HG03575 (cell line): ENCODE measurements around the gene GMPS.
"Not testable (repeated sequence)": the region's sequence is repeated elsewhere in the genome, so short reads cannot be mapped to it uniquely, and the experiment has no call there.

ENCODE experiments used
- ATAC-seq: cut with Tn5 transposase; IDR thresholded peaks from one replicate; pipeline ENCODE4 v1.9.1; 2021; ENCODE audit not compliant: unreplicated experiment, insufficient number of reproducible peaks, low FRiP score; ENCODE audit errors: extremely low read depth

GMPS gene

GRCh38 chr3:155870945-155871745 is 695 bp downstream of the GMPS start:
- no peak for ATAC-seq

GRCh38 chr3:155871746-155872158 is 1.3 kb downstream of the GMPS start:
- ATAC-seq = no peak

DNA sequence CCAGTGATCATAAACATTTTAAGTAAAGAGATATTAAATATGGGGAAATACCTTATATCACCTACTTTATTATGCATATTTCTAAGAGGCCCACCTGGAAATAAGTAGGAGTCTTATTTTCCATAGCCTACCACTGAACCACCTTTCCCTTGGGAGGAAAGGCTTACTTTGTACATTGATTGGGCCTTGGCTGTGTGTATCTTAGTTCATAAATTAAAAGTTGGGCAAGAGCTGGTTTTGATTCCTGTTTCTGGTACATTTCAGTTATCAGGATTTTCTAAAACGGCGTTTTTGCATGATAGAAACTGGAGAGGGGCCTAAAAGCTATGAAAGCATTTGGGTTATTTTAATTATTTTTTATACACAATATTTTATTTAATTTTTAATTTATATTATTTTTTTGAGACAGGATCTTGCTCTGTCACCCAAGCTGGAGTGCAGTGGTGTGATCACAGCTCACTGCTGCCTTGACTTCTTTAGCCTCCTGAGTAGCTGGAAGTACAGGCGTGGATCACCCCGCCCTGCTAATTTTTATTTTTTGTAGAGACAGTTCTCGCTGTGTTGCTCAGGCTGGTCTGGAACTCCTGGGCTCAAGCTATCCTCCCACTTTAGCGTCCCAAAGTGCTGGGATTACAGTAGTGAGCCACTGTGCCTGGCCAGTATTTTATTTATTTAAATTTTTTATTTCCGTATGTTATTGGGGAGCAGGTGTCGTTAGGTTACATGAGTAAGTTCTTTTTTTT is 2.6 kb downstream of the GMPS start:
- ATAC-seq = no peak

GRCh38 chr3:155876037-155876436 is 5.6 kb downstream of the GMPS start:
- ATAC-seq = no peak

DNA sequence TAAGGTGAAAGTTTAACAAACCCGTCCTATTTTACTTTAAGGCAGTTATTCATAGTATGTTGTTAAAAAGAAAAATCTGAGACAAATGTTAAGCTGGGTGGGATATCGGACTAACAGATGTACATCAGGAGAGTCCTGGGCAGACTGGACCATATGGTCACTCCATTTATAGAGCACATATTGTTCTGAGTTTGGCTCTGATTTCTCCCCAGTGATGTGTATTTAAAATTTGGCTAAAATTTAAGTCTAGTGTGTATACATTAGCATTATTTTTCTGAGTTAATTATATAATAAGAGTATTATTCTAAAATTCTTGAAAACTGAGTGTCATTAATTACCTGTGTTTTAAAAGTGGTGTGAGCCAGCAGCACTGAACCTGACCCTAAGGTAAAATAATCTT is 6.1 kb downstream of the GMPS start:
- ATAC-seq = no peak

DNA sequence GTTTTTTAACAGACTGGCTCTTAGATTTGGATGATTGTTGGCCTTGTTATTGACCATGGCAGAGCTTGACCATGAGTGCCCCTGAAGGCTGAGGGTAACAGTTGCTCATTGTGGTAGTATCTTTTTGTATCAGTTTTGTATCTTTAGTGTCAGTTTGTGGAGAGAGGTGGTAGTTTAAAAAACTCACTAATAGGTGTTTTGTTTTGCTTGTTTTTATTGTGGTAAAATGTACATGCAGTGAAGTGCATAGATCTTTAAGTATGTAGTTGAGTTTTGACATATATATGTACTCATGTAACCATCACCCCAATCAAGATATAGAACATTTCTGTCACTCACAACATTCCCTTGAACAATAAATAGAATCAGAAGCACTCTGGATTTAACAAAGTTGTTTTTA is 9.8 kb downstream of the GMPS start:
- ATAC-seq = no peak

DNA sequence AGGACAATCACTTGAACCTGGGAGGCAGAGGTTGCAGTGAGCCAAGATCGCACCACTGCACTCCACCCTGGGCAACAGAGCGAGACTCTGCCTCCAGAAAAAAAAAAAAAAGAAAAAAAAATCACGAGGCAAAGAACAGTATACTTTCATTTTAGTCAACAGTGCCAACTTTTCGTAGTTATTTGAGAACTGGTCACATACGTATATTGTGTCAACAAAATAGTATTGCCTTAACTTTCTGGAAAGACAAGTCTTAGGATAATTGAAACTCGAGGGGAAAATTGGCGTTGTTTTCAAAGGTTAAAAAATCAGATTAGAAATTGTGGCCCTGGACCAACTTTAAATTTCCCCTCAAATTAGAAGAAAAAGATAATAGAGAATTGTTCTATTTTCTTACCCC is 13.8 kb downstream of the GMPS start:
- no peak for ATAC-seq

GRCh38 chr3:155885292-155885691 is 14.8 kb downstream of the GMPS start:
- ATAC-seq = no peak

- ATAC-seq = not testable (repeated sequence)
Observed at GRCh38 chr3:155886348-155886747, 15.9 kb downstream of the GMPS start.

GRCh38 chr3:155886915-155887314 is 16.5 kb downstream of the GMPS start:
- ATAC-seq = no peak

DNA sequence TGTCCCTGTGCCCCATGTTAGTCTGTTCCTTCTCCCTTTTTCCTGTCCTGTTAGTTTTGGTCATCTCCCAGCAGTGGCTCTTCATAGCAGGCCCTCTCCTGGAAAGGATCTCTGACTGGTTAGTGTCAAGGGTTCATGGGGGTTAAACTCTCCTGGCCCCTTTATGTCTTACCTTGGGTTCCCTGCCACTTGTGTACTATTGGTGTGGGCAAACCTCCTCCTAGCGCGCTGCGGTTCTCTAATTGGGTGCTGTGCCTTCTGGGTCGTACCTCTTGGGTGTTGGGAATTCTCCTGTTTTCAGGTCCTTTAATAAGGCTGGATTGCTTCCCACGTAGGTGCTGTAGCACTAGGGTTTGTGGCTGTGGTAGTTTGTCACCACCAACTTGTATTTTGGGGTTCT is 18.8 kb downstream of the GMPS start:
- no peak for ATAC-seq

- ATAC-seq = no peak
Observed at GRCh38 chr3:155889952-155890351, 19.5 kb downstream of the GMPS start.

- ATAC-seq = no peak
Observed at GRCh38 chr3:155890671-155891190, 20.3 kb downstream of the GMPS start.

- ATAC-seq = no peak
Observed at GRCh38 chr3:155891321-155891720, 20.9 kb downstream of the GMPS start.

DNA sequence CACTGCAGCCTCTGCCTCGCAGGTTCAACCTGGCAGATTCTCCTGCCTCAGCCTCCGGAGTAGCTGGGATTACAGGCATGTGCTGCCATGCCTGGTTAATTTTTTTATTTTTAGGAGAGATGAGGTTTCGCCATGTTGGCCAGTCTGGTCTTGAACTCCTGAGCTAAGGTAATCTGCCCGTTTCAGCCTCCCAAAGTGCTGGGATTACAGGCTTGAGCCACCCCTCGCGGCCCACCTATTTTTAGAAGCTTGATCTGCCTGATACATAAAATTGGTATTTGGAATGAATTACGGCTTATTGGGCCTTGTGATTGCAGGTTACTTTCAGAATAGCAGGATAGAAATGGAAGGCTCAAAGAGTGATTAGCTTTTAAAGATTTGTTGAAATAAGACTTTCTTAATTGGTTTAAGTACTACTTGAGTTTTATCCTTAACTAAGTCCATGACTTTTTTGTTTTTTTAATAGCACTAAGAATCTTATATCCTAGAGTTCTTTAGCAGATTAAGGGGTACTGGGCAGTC is 25.0 kb downstream of the GMPS start:
- no peak for ATAC-seq

DNA sequence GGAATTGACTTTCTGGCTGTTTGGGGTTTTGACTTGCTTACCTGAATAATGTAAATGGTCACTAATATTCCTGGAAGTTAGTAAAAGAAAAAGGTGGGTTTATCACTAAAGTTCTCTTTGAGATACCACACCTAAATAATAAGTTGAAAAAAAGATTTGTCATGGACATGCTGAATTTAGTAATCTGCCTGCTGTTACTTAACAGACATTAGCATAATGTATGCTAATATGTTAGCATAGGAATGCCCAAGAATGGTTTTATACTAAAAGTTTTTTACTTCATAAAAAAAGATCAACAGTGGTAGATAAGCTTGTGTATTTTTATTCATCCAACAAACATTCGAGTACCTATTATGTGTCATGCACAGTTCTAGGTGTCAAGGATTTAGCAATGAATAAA is 36.5 kb downstream of the GMPS start:
- ATAC-seq = no peak

GRCh38 chr3:155908086-155908485 is 37.6 kb downstream of the GMPS start:
- no peak for ATAC-seq

GRCh38 chr3:155908605-155909004 is 38.2 kb downstream of the GMPS start:
- ATAC-seq = no peak

DNA sequence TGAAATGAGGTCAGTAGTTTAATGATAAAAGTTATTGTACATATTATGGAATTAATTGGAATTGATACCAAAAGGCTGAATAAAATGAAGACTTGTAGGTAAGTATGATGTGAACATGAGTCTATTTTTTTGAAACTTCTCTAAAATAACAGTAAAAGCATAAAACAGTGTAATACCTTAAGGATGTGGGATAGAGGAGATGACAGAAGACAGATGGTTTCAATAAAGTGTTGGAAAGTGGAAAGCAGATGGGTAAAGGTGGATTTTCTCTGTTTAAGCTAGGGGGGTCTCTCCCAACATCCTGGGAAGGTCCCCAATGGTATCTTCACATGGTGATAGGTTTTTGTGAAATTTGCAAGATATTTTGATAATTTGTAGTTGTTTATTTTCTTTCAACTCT is 41.6 kb downstream of the GMPS start:
- no peak for ATAC-seq

DNA sequence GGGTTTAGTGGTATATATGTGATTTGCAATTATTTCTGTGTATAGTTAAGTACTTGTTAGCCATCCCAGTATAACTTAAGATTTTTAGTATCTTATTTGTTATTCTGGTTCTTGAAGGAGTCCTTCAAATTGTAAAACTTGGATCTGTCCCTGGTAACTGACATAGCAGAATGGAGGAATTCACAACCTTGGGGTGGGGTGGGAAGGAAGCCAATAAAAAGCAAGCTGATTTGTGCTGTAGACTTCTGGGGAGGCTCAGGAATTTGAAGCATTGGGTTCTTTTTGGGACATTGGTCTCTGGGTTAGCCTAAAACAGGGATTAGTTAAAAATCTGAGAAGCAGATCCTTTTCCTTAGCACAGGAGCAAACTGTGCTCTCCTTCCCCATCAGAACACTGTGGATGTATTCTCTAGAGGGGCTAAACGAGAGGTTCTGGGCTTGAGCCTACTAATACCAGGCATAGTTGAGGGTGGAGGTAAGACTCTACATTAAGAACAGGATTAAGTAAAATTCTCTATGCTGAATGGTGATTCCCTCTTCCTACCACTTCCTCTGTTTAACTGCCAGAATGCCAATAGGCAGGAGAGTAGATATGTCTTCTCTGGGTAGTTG is 42.2 kb downstream of the GMPS start:
- no peak for ATAC-seq
